Uterus (tissue), 2 donors: Measurements from ENCODE around the gene ZNF891.

ENCODE experiments used
- CTCF ChIP-seq, 4 experiments: fragments of 200-600 bp in 2 of 4; fragments of 450-650 bp in 2 of 4; sonication (generic) in 2 of 4; IDR thresholded peaks; one replicate each; pipeline ENCODE4 v1.5.1; 2016 to 2019; ENCODE audit warnings: antibody characterized with exemption in 4 of 4, mild to moderate bottlenecking in 2 of 4, moderate library complexity in 1 of 4
- POLR2A ChIP-seq, 2 donors: fragments of 450-650 bp; IDR thresholded peaks; one replicate each; pipeline ENCODE4 v1.6.1; 2016; ENCODE audit warnings: antibody characterized with exemption in 2 of 2, mild to moderate bottlenecking in 1 of 2, moderate library complexity in 1 of 2

DNA sequence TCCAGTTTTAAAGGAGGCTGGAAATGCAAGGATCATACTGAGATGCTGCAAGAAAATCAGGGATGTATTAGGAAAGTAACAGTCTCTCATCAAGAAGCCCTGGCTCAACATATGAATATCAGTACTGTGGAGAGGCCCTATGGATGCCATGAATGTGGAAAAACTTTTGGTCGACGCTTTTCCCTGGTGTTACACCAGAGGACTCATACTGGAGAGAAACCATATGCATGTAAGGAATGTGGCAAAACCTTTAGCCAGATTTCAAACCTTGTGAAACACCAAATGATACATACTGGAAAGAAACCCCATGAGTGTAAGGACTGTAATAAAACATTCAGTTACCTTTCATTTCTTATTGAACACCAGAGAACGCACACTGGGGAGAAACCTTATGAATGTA, 24.5 kb downstream of the ZNF891 start:
- TF ChIP-seq CTCF (IDR thresholded peaks at IDR 0.05) (no peak), POLR2A (IDR thresholded peaks at IDR 0.05) (no peak)
